ENCODE data around the gene RECK.

DNA sequence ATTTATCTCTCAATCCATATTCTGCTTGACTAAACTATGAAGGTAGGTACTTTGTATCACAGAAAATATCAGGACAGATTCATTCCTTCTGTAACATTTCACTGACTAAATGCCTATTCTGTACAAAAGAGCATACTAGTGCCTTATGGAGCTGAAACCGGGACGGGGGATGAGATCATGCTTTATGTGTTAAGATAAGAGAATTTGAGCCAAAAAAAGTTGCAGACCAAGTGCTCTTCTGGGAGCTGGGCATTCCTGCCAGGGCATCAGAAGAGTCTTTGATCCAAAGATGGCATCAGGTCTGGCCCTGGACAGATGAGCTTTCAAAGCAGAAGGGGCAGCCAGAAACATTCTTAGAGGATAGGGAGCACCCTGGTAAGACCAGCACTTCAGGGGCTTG, 72.4 kb downstream of the RECK start:
- no peak for TF ChIP-seq CTCF (conservative IDR thresholded peaks at IDR 0.05)
- no peak for TF ChIP-seq EZH2 (IDR thresholded peaks at IDR 0.05; ENCODE audit: low read depth)

Data from PC-9 (cell line).